Breast epithelium (tissue), 3 donors: ENCODE measurements around the gene ATL1.

Source experiments
- POLR2A ChIP-seq: fragments of 450-650 bp; IDR thresholded peaks from one replicate; pipeline ENCODE4 v1.6.1; 2016; ENCODE audit warnings: antibody characterized with exemption, mild to moderate bottlenecking, moderate library complexity
- TF ChIP-seq, protein P1 (sequence below), 3 donors: fragments of 450-650 bp; IDR thresholded peaks; one replicate each; pipeline ENCODE4 v1.5.1; 2016 to 2017; ENCODE audit warnings: antibody characterized with exemption in 3 of 3, mild to moderate bottlenecking in 3 of 3, moderate library complexity in 3 of 3

GRCh38 chr14:50619569-50620141 is 59.7 kb downstream of the ATL1 start:
- no peak for TF ChIP-seq POLR2A
- TF ChIP-seq, protein P1, sequence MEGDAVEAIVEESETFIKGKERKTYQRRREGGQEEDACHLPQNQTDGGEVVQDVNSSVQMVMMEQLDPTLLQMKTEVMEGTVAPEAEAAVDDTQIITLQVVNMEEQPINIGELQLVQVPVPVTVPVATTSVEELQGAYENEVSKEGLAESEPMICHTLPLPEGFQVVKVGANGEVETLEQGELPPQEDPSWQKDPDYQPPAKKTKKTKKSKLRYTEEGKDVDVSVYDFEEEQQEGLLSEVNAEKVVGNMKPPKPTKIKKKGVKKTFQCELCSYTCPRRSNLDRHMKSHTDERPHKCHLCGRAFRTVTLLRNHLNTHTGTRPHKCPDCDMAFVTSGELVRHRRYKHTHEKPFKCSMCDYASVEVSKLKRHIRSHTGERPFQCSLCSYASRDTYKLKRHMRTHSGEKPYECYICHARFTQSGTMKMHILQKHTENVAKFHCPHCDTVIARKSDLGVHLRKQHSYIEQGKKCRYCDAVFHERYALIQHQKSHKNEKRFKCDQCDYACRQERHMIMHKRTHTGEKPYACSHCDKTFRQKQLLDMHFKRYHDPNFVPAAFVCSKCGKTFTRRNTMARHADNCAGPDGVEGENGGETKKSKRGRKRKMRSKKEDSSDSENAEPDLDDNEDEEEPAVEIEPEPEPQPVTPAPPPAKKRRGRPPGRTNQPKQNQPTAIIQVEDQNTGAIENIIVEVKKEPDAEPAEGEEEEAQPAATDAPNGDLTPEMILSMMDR (IDR thresholded peaks at IDR 0.05): peak; percentile 17 to 69 (median 56)
